HUES48 (cell line): ENCODE data around the gene FAM120C.

Source experiments
- H3K27ac ChIP-seq: one replicate; pipeline ENCODE4 v1.7.0; 2013; ENCODE audit warnings: low read depth, low read length, inconsistent platforms
- H3K27me3 ChIP-seq: 2 replicates; pipeline ENCODE4 v1.6.1; 2013; ENCODE audit warnings: mild to moderate bottlenecking, low read length; ENCODE audit not compliant: control insufficient read depth, insufficient read depth
- H3K36me3 ChIP-seq: 2 replicates; pipeline ENCODE4 v1.6.1; 2013; ENCODE audit warnings: low read length; ENCODE audit not compliant: control insufficient read depth, insufficient read depth
- H3K4me1 ChIP-seq: 2 replicates; pipeline ENCODE4 v1.6.1; 2013; ENCODE audit warnings: mild to moderate bottlenecking, low read length; ENCODE audit not compliant: control insufficient read depth, insufficient read depth
- H3K4me3 ChIP-seq: 2 replicates; pipeline ENCODE4 v1.5.1; 2013; ENCODE audit warnings: mild to moderate bottlenecking, low read depth, low read length
- H3K9ac ChIP-seq: 2 replicates; pipeline ENCODE4 v1.6.1; 2013; ENCODE audit warnings: mild to moderate bottlenecking, low read depth, low read length, moderate library complexity
- H3K9me3 ChIP-seq: 2 replicates; pipeline ENCODE4 v1.6.1; 2013; ENCODE audit warnings: low read length; ENCODE audit not compliant: control insufficient read depth, insufficient read depth

Gene FAM120C

DNA sequence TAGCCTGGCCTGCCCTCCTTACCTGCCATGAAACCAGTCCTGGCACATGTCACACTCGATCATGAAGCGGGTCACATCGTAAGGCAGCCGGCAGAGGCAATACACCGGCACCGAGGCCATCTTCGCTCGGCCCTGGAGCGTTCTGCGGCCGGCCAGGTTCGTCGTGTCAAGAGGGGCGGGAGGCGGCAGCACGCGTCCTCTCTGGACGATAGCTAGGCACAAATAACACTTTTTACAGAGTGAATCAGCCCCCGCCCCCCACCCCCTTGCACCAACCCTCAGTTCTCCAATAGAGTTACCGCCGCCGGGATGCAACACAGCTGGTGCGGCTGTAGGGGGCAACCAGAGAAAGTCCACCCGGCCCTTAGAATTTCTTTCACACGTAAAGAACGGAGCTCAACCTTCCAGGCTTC is 140.4 kb downstream of the FAM120C start:
- peaks cover 30% of the 10 kb centered on the region for H3K36me3 ChIP-seq
- H3K4me3 ChIP-seq, result peak overlapping the region; percentile 68
- H3K9ac ChIP-seq, result no peak overlapping the region
- H3K9me3 ChIP-seq, result peaks cover 23% of the 10 kb centered on the region
- H3K27ac ChIP-seq, result no peak overlapping the region
- H3K4me1 ChIP-seq, result peaks cover 8% of the 10 kb centered on the region
- no peaks in the 10 kb centered on the region for H3K27me3 ChIP-seq

GRCh38 chrX:54030329-54030728 is 152.7 kb downstream of the FAM120C start:
- Histone ChIP-seq H3K27me3 (no peaks in the 10 kb centered on the region), H3K36me3 (peaks cover 26% of the 10 kb centered on the region), H3K27ac (no peak overlapping the region), H3K4me1 (no peaks in the 10 kb centered on the region), H3K9me3 (peaks cover 50% of the 10 kb centered on the region), H3K9ac (no peak overlapping the region), H3K4me3 (no peak overlapping the region)

DNA sequence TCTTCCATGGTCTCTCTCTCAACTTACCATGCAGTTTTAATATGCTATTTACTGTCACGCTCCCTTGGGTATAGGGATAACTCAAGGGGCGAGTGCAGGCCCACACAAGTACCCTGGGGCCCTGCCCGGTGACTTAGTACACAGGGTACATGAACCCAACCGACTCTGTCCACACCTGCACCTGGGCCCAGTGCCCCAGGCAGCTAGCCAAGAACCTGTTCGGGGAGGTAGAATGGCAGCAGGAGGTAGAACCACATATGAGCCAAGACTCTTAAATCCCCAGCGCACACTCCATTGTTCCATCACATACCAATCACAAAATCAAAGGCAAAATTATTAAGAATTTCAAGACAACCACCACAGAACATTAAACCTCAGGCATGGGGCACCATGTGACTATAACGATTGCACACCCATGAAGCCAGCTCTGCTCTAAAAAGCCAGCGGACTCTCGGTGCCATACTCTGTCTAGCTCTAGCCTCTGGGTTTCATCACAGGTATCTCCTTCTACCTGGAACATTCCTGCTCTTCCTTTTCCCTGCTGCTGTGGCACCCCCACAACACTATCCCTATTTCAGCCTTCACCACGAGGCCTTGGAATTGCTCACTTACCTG is 153.4 kb downstream of the FAM120C start:
- Histone ChIP-seq H3K9ac (no peak overlapping the region), H3K4me1 (no peaks in the 10 kb centered on the region), H3K9me3 (peaks cover 51% of the 10 kb centered on the region), H3K27ac (no peak overlapping the region), H3K36me3 (peaks cover 26% of the 10 kb centered on the region), H3K27me3 (no peaks in the 10 kb centered on the region), H3K4me3 (no peak overlapping the region)

GRCh38 chrX:54024350-54024749 is 158.7 kb downstream of the FAM120C start:
- H3K36me3 ChIP-seq, result peaks cover 26% of the 10 kb centered on the region

More at GRCh38 chrX:54024350-54024749, 158.7 kb downstream of the FAM120C start:
- no peak overlapping the region for H3K27ac ChIP-seq
- no peaks in the 10 kb centered on the region for H3K27me3 ChIP-seq
- no peak overlapping the region for H3K4me3 ChIP-seq
- no peaks in the 10 kb centered on the region for H3K4me1 ChIP-seq
- H3K9ac ChIP-seq, result no peak overlapping the region
- H3K9me3 ChIP-seq, result peaks cover 44% of the 10 kb centered on the region
